GM23248 (cell line): Measurements from ENCODE around the gene OPCML.

ENCODE experiments used
- EZH2 ChIP-seq: fragments of 200-600 bp; sonication (generic); IDR thresholded peaks from 2 replicates; pipeline ENCODE4 v1.6.1; 2018; ENCODE audit warnings: antibody characterized with exemption, mild to moderate bottlenecking; ENCODE audit not compliant: insufficient read depth, poor library complexity, severe bottlenecking
- EZH2phosphoT487 ChIP-seq: fragments of 200-600 bp; sonication (generic); IDR thresholded peaks from 2 replicates; pipeline ENCODE4 v1.6.1; 2018; ENCODE audit warnings: antibody characterized with exemption, moderate library complexity, mild to moderate bottlenecking, low read depth; ENCODE audit not compliant: insufficient read depth

- TF ChIP-seq EZH2, result no peak
- TF ChIP-seq EZH2phosphoT487, result no peak
Observed at GRCh38 chr11:132496341-132496740, 1036.0 kb downstream of the OPCML start.
